SK-N-MC (cell line): ENCODE measurements around the gene CHAC1.
A peak's percentile ranks its signal among the peaks of the same experiment; 100 is the strongest.

ENCODE experiments used
- EZH2 ChIP-seq: fragments of 200-600 bp; sonication (generic); IDR thresholded peaks from one replicate; pipeline ENCODE4 v1.6.1; 2017; ENCODE audit warnings: antibody characterized with exemption
- POLR2AphosphoS5 ChIP-seq: IDR thresholded peaks from 2 replicates; pipeline ENCODE4 v1.6.1; 2012; ENCODE audit warnings: mild to moderate bottlenecking, low read depth, low read length, borderline replicate concordance

GRCh38 chr15:40941528-40942336 lies 11.5 kb upstream of the CHAC1 start:
- TF ChIP-seq POLR2AphosphoS5 = 0 out of 2 replicates have a peak, but pooled peaks have one; percentile 20
- no peak for TF ChIP-seq EZH2
